Activated T-helper 9 cell treated with anti-CD3 and anti-CD28 coated beads, Interleukin-2, amount 50 U/mL, for 16 hours (primary cell): Measurements from ENCODE around the gene TUBGCP6.
"Not testable (repeated sequence)": the region's sequence is repeated elsewhere in the genome, so short reads cannot be mapped to it uniquely, and the experiment has no call there.

Experiments
- DNase-seq: peaks from one replicate; pipeline ENCODE4 v3.0.0-alpha.2; 2020; ENCODE audit warnings: low read depth

The TUBGCP6 gene

DNA sequence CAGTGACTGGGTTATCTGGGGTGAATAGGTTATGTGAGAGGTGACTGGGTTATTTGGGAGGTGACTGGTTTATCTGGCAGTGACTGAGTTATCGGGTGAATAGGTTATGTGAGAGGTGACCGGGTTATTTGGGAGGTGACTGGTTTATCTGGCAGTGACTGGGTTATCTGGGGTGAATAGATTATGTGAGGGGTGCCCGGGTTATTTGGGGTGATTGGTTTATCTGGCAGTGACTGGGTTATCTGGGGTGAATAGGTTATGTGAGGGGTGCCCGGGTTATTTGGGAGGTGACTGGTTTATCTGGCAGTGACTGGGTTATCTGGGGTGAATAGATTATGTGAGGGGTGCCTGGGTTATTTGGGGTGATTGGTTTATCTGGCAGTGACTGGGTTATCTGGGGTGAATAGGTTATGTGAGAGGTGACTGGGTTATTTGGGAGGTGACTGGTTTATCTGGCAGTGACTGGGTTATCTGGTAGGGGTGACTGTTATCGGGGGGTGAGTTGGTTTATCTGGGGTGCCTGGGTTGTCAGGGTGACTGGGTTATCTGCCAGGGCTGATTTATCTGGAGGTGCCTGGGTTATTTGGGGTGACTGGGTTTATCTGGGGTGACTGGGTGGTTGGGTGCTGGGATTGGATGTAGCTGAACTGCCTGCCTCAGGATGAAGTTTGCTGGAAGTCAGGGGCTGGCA lies 76.2 kb downstream of the TUBGCP6 start:
- not testable (repeated sequence) for DNase-seq

DNA sequence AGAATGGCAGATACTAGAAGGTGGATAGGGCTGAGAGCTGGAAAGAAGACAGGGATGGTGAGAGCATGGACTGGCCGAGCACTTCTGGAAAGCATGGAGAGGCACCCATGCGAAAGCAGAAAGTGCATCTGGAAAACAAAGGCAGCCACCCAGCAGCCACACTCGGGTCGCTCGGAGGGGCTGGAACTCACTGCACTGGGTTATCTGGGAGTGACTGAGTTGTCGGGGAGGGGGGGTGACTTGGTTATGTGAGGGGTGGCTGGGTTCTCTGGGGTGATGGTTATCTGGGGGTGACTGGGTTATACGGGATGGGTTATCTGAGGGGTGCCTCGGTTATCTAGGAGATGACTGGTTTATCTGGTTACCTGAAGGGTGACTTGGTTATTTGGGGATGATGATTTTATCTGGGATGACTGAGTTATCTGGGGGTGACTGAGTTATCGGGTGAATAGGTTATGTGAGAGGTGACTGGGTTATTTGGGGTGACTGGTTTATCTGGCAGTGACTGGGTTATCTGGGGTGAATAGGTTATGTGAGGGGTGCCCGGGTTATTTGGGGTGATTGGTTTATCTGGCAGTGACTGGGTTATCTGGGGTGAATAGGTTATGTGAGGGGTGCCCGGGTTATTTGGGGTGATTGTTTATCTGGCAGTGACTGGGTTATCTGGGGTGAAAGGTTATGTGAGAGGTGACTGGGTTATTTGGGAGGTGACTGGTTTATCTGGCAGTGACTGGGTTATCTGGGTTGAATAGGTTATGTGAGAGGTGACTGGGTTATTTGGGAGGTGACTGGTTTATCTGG lies 76.9 kb downstream of the TUBGCP6 start:
- DNase-seq: no peak
